HG02852 (cell line): Measurements from ENCODE around the gene TAS1R2.
"Not testable (repeated sequence)": the region's sequence is repeated elsewhere in the genome, so short reads cannot be mapped to it uniquely, and the experiment has no call there.

Experiments
- ATAC-seq: cut with Tn5 transposase; IDR thresholded peaks from one replicate; pipeline ENCODE4 v1.9.1; 2021; ENCODE audit warnings: mild to moderate bottlenecking, moderate library complexity; ENCODE audit not compliant: unreplicated experiment

The TAS1R2 gene

GRCh38 chr1:18884419-18884717 lies 24.9 kb upstream of the TAS1R2 start:
- ATAC-seq: no peak

- no peak for ATAC-seq
Measured at GRCh38 chr1:18883636-18884418, 24.4 kb upstream of the TAS1R2 start.

- ATAC-seq: no peak
Measured at GRCh38 chr1:18883079-18883478, 23.6 kb upstream of the TAS1R2 start.

- no peak for ATAC-seq
Measured at GRCh38 chr1:18882486-18882885, 23.0 kb upstream of the TAS1R2 start.

GRCh38 chr1:18881642-18882431 lies 22.4 kb upstream of the TAS1R2 start:
- ATAC-seq: no peak

GRCh38 chr1:18881164-18881563 lies 21.7 kb upstream of the TAS1R2 start:
- no peak for ATAC-seq

- no peak for ATAC-seq
Measured at GRCh38 chr1:18880585-18880984, 21.1 kb upstream of the TAS1R2 start.

- ATAC-seq: no peak
Measured at GRCh38 chr1:18879791-18880309, 20.4 kb upstream of the TAS1R2 start.

GRCh38 chr1:18879215-18879790 lies 19.8 kb upstream of the TAS1R2 start:
- no peak for ATAC-seq

GRCh38 chr1:18878538-18879214 lies 19.2 kb upstream of the TAS1R2 start:
- ATAC-seq: no peak

- no peak for ATAC-seq
Measured at GRCh38 chr1:18877282-18877681, 17.8 kb upstream of the TAS1R2 start.

- no peak for ATAC-seq
Measured at GRCh38 chr1:18876210-18876609, 16.8 kb upstream of the TAS1R2 start.

- no peak for ATAC-seq
Measured at GRCh38 chr1:18875796-18876128, 16.3 kb upstream of the TAS1R2 start.

GRCh38 chr1:18875107-18875795 lies 15.8 kb upstream of the TAS1R2 start:
- ATAC-seq: no peak

GRCh38 chr1:18874600-18874999 lies 15.1 kb upstream of the TAS1R2 start:
- ATAC-seq: no peak

GRCh38 chr1:18874036-18874435 lies 14.6 kb upstream of the TAS1R2 start:
- ATAC-seq: no peak

GRCh38 chr1:18872071-18872611 lies 12.7 kb upstream of the TAS1R2 start:
- ATAC-seq: no peak

- ATAC-seq: no peak
Measured at GRCh38 chr1:18871401-18872070, 12.1 kb upstream of the TAS1R2 start.

- no peak for ATAC-seq
Measured at GRCh38 chr1:18870957-18871356, 11.5 kb upstream of the TAS1R2 start.

- ATAC-seq: not testable (repeated sequence)
Measured at GRCh38 chr1:18870595-18870865, 11.1 kb upstream of the TAS1R2 start.
